Kidney (tissue), 14 donors: ENCODE data around the gene SLC1A2. TPM values are rescaled to one million over a fixed set of nuclear protein-coding genes. Genes with fewer than 3 reads are reported as not detected.

Experiments used
- DNase-seq, 5 donors: peaks; one replicate each; pipeline ENCODE4 v3.0.0-alpha.2; 2013 to 2020
- FAIRE-seq: peaks from 2 replicates; lab custom pipeline; 2012; peaks lifted over from hg19 to GRCh38; lab: Jason Lieb, UNC
- H3K27ac ChIP-seq, 2 donors: one replicate each; pipeline ENCODE4 v1.7.0; 2013; ENCODE audit warnings: low read depth in 2 of 2, low read length in 2 of 2, inconsistent platforms in 1 of 2
- H3K27me3 ChIP-seq: one replicate; pipeline ENCODE4 v1.7.1; 2013; ENCODE audit warnings: low read length, inconsistent platforms; ENCODE audit not compliant: control insufficient read depth, insufficient read depth
- H3K36me3 ChIP-seq, 3 donors: one replicate each; pipeline versions ENCODE4 v1.7.0 to v1.7.1; 2013; ENCODE audit warnings: low read length in 3 of 3, control low read depth in 1 of 3, inconsistent platforms in 1 of 3; ENCODE audit not compliant: insufficient read depth in 3 of 3, control insufficient read depth in 2 of 3
- H3K4me1 ChIP-seq, 3 donors: one replicate each; pipeline versions ENCODE4 v1.7.0 to v1.7.1; 2013; ENCODE audit warnings: low read length in 3 of 3, inconsistent platforms in 1 of 3, low read depth in 1 of 3; ENCODE audit not compliant: control insufficient read depth in 2 of 3, insufficient read depth in 2 of 3
- H3K4me3 ChIP-seq, 3 donors: one replicate each; pipeline versions ENCODE4 v1.7.0 to v1.8.1; 2013; ENCODE audit warnings: low read length in 3 of 3, control low read depth in 1 of 3, inconsistent platforms in 1 of 3
- H3K9ac ChIP-seq, 3 donors: one replicate each; pipeline versions ENCODE4 v1.7.0 to v1.7.1; 2013; ENCODE audit warnings: low read length in 3 of 3, control low read depth in 1 of 3, inconsistent platforms in 1 of 3
- H3K9me3 ChIP-seq, 3 donors: one replicate each; pipeline versions ENCODE4 v1.7.0 to v1.7.1; 2013; ENCODE audit warnings: low read length in 3 of 3, control low read depth in 1 of 3, inconsistent platforms in 1 of 3; ENCODE audit not compliant: control insufficient read depth in 2 of 3, insufficient read depth in 1 of 3
- CTCF ChIP-seq: IDR thresholded peaks from 3 replicates; pipeline ENCODE4 v1.5.1; 2012; ENCODE audit warnings: mild to moderate bottlenecking, moderate library complexity, borderline replicate concordance; ENCODE audit not compliant: insufficient read depth; ENCODE audit errors: extremely low read depth
- intact Hi-C: fragments of 100-400 bp; cut with DNase I; formaldehyde crosslinking; loops from one replicate; pipeline ENCODE4 v1.11.1; 2022
- polyA plus RNA-seq: library from polyadenylated mRNA; stranded (reverse); fragments of 350-450 nt; fragmentation: Illumina TruSeq; extraction: RNeasy Lipid Tissue Mini Kit (QIAGEN cat#74804); gene quantifications from one replicate; pipeline ENCODE4 v1.2.3, GENCODE V29; 2014; ENCODE audit warnings: low read depth, low replicate concordance; ENCODE audit not compliant: insufficient read depth
- total RNA-seq: library from RNA; stranded (reverse); fragmentation: NEBNext Ultra II Directional; extraction: Animal tissue kit (Norgen Biotek cat#: 25700); gene quantifications from one replicate; pipeline ENCODE4 v1.2.1, GENCODE V29; 2021
- donor health status: control.
- donor health status: control.
- donor health status: control.
- donor health status: control.
- donor health status: control.
- donor health status: DM: yes; HTN: yes; CAD: no.
- donor health status: Normal renal cell carcinoma (clear cell type).

SLC1A2 gene
- total and polyA plus RNA-seq, 2 donors from 2014 or later, result 0.11 to 0.28 TPM

GRCh38 chr11:35463331-35463751 lies 44.0 kb upstream of the SLC1A2 start:
- TF ChIP-seq CTCF, result no peak
- Histone ChIP-seq H3K9me3 (no peaks in the 10 kb centered on the region), H3K36me3 (no peaks in the 10 kb centered on the region), H3K27me3 (no peaks in the 10 kb centered on the region), H3K4me1 (no peaks in the 10 kb centered on the region), H3K9ac (no peak overlapping the region), H3K4me3 (no peak overlapping the region), H3K27ac (no peak overlapping the region)
- no peak for DNase-seq
- intact Hi-C loops, result no loop called here
- no peak for FAIRE-seq

GRCh38 chr11:35461917-35462538 lies 42.7 kb upstream of the SLC1A2 start:
- Histone ChIP-seq H3K9me3 (no peaks in the 10 kb centered on the region), H3K27ac (no peak overlapping the region), H3K27me3 (no peaks in the 10 kb centered on the region), H3K36me3 (no peaks in the 10 kb centered on the region), H3K4me3 (no peak overlapping the region), H3K9ac (no peak overlapping the region), H3K4me1 (no peaks in the 10 kb centered on the region)
- FAIRE-seq (no peak), DNase-seq (no peak)
- no peak for TF ChIP-seq CTCF
- intact Hi-C loops, result no loop called here

DNA sequence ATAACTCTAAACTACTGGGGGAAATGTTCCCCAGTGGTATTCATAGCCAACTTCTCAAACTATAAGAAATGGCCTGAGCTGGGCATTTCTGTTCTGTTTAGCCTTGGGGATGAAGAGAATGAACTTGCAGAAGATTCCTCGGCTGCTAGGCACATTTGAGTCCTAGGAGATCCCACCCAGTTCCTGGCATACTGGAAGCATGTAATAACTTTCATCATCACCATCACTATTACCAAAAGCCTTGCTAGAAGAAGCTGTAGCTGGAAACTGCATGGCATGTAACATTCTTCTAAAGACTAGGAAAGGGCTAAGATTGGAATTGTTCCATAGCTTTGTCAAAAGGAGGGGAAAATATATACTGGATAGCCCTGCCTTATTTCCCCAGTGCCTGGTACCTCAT lies 40.1 kb upstream of the SLC1A2 start:
- Histone ChIP-seq H3K27ac (no peak overlapping the region), H3K27me3 (no peaks in the 10 kb centered on the region), H3K4me3 (no peak overlapping the region), H3K36me3 (no peaks in the 10 kb centered on the region), H3K9ac (no peak overlapping the region), H3K9me3 (no peaks in the 10 kb centered on the region), H3K4me1 (no peaks in the 10 kb centered on the region)
- FAIRE-seq, result no peak
- intact Hi-C loops, result no loop called here
- DNase-seq, result no peak
- TF ChIP-seq CTCF, result no peak

- no peak overlapping the region for H3K4me3 ChIP-seq
- no peaks in the 10 kb centered on the region for H3K4me1 ChIP-seq
- H3K9me3 ChIP-seq, result no peaks in the 10 kb centered on the region
- DNase-seq (no peak), FAIRE-seq (no peak)
- no peak overlapping the region for H3K27ac ChIP-seq
- no peak overlapping the region for H3K9ac ChIP-seq
- no peak for TF ChIP-seq CTCF
- intact Hi-C loops, result no loop called here
- no peaks in the 10 kb centered on the region for H3K36me3 ChIP-seq
- no peaks in the 10 kb centered on the region for H3K27me3 ChIP-seq
Measured at GRCh38 chr11:35458846-35459245, 39.5 kb upstream of the SLC1A2 start.
